Endothelial cell of umbilical vein (primary cell): ENCODE measurements around the gene PAX8. TPM values are rescaled to one million over a fixed set of nuclear protein-coding genes. Genes with fewer than 3 reads are reported as not detected.

Experiments used
- BruUV-seq: library from RNA; stranded (reverse); fragments of 400-500 nt; replicated peaks from 2 replicates; lab custom pipeline; 2021; lab: Mats Ljungman, UMichigan
- CTCF ChIA-PET: fragments of 300-600, 350-600 bp; sonication (Branson Sonifier 250); formaldehyde crosslinking; loops from one replicate; lab custom pipeline; 2021; ENCODE audit warnings: antibody characterized with exemption, inconsistent platforms; lab: Charles Lee
- POLR2A ChIA-PET: fragments of 300-600, 350-600 bp; sonication (Branson Sonifier 250); formaldehyde crosslinking; loops from one replicate; lab custom pipeline; 2021; ENCODE audit warnings: antibody characterized with exemption, inconsistent platforms; lab: Charles Lee
- DNase-seq: peaks from one replicate; pipeline ENCODE4 v3.0.0-alpha.2; 2011; ENCODE audit warnings: low read depth, low spot score
- FAIRE-seq: peaks from 2 replicates; lab custom pipeline; 2011; peaks lifted over from hg19 to GRCh38; lab: Jason Lieb, UNC
- H2AFZ ChIP-seq: 2 replicates; pipeline ENCODE4 v1.6.0; 2012; ENCODE audit warnings: low read depth, low read length, control low read depth, inconsistent platforms
- H3K27ac ChIP-seq: 2 replicates; pipeline ENCODE4 v1.5.1; 2011; ENCODE audit warnings: low read depth, mild to moderate bottlenecking, control low read depth, low read length, moderate library complexity; ENCODE audit not compliant: insufficient read depth
- H3K27me3 ChIP-seq, 2 experiments: 2 replicates each; pipeline versions ENCODE4 v1.6.0 to v1.6.1; 2011; ENCODE audit warnings: low read length in 2 of 2, mixed read lengths in 1 of 2; ENCODE audit not compliant: control insufficient read depth in 2 of 2, insufficient read depth in 2 of 2
- H3K36me3 ChIP-seq, 2 experiments: 2 replicates in 1 of 2; 3 replicates in 1 of 2; pipeline ENCODE4 v1.5.1; 2011; ENCODE audit warnings: low read length in 2 of 2, mild to moderate bottlenecking in 1 of 2, moderate library complexity in 1 of 2; ENCODE audit not compliant: control insufficient read depth in 2 of 2, insufficient read depth in 2 of 2; ENCODE audit errors: extremely low read depth in 1 of 2
- H3K4me1 ChIP-seq: 3 replicates; pipeline ENCODE4 v1.5.1; 2011; ENCODE audit warnings: mild to moderate bottlenecking, low read length; ENCODE audit not compliant: control insufficient read depth, insufficient read depth; ENCODE audit errors: extremely low read depth
- H3K4me2 ChIP-seq: 2 replicates; pipeline ENCODE4 v1.6.1; 2011; ENCODE audit warnings: low read length, control low read depth, mixed read lengths; ENCODE audit not compliant: insufficient read depth
- H3K4me3 ChIP-seq, 3 experiments: fragments of 200-600 bp in 1 of 3; sonication (generic), shearing (Covaris generic) in 1 of 3; replicated peaks in 1 of 3; 2 replicates each; pipeline ENCODE4 v1.5.1; 2011 to 2016; ENCODE audit warnings: control low read depth in 3 of 3, low read length in 3 of 3, mild to moderate bottlenecking in 2 of 3, inconsistent platforms in 1 of 3, low read depth in 1 of 3, moderate library complexity in 1 of 3; ENCODE audit not compliant: insufficient read depth in 1 of 3
- H3K79me2 ChIP-seq: 2 replicates; pipeline ENCODE4 v1.6.0; 2012; ENCODE audit warnings: low read length, inconsistent platforms; ENCODE audit not compliant: control insufficient read depth, insufficient read depth
- H3K9ac ChIP-seq: replicated peaks from 2 replicates; pipeline ENCODE3; 2011; ENCODE audit warnings: low read length, control low read depth; ENCODE audit not compliant: insufficient read depth; ENCODE audit errors: extremely low read depth
- H3K9me1 ChIP-seq: replicated peaks from 3 replicates; pipeline ENCODE4 v1.6.0; 2011; ENCODE audit warnings: mild to moderate bottlenecking, low read length; ENCODE audit not compliant: control insufficient read depth, insufficient read depth; ENCODE audit errors: extremely low read depth
- H3K9me3 ChIP-seq: replicated peaks from 2 replicates; pipeline ENCODE4 v1.5.1; 2012; ENCODE audit warnings: low read length, inconsistent platforms; ENCODE audit not compliant: control insufficient read depth, insufficient read depth
- H4K20me1 ChIP-seq: replicated peaks from 2 replicates; pipeline ENCODE3; 2011; ENCODE audit warnings: mild to moderate bottlenecking, low read length; ENCODE audit not compliant: control insufficient read depth, insufficient read depth; ENCODE audit errors: extremely low read depth
- CTCF ChIP-seq, 2 donors: IDR thresholded peaks; 1 replicate in 1 of 2; 2 replicates in 1 of 2; pipeline ENCODE4 v1.5.1; 2011; ENCODE audit warnings: low read length in 2 of 2, mild to moderate bottlenecking in 2 of 2, moderate library complexity in 2 of 2, control low read depth in 1 of 2, inconsistent platforms in 1 of 2, low read depth in 1 of 2; ENCODE audit not compliant: insufficient read depth in 1 of 2; ENCODE audit errors: extremely low read depth in 1 of 2
- EZH2 ChIP-seq: IDR thresholded peaks from 2 replicates; pipeline ENCODE4 v1.6.1; 2012; ENCODE audit warnings: borderline replicate concordance, low read depth, mild to moderate bottlenecking, moderate library complexity, low read length, inconsistent platforms; ENCODE audit not compliant: severe bottlenecking
- FOS ChIP-seq: IDR thresholded peaks from 2 replicates; pipeline ENCODE4 v1.6.1; 2011; ENCODE audit warnings: mild to moderate bottlenecking, low read length, moderate library complexity, borderline replicate concordance; ENCODE audit not compliant: insufficient read depth
- JUN ChIP-seq: IDR thresholded peaks from 2 replicates; pipeline ENCODE4 v1.6.1; 2011; ENCODE audit warnings: borderline replicate concordance, low read depth; ENCODE audit not compliant: insufficient read length, insufficient read depth
- POLR2A ChIP-seq: IDR thresholded peaks from 2 replicates; pipeline ENCODE4 v1.6.1; 2012; ENCODE audit warnings: low read depth, mild to moderate bottlenecking, control low read depth, low read length
- POLR2AphosphoS5 ChIP-seq: IDR thresholded peaks from 2 replicates; pipeline ENCODE4 v1.6.1; 2012; ENCODE audit warnings: low read depth, mild to moderate bottlenecking, control low read depth, low read length, moderate library complexity; ENCODE audit not compliant: insufficient read depth
- dilution Hi-C: fragments of 300-500 bp; cut with MboI; formaldehyde crosslinking; loops from one replicate; pipeline ENCODE4 v1.15.0; 2019; ENCODE audit warnings: low sequenced_read_pairs; ENCODE audit not compliant: extremely low pct_ligation_motif_present
- intact Hi-C: fragments of 100-400 bp; cut with micrococcal nuclease; formaldehyde crosslinking; loops from one replicate; pipeline ENCODE4 v1.10.0; 2022
- polyA plus RNA-seq, 4 experiments: library from polyadenylated mRNA; depleted of rRNA in 3 of 4; stranded (reverse) in 3 of 4; unstranded in 1 of 4; fragments of >200 nt; gene quantifications; 2 replicates each; pipeline versions ENCODE4 v1.2.1 to v1.2.3, GENCODE V29; 2011 to 2012; ENCODE audit warnings: missing spikeins in 1 of 4
- total RNA-seq: library from RNA; stranded (reverse); gene quantifications from 2 replicates; pipeline ENCODE4 v1.2.3, GENCODE V29; 2021
- TF ChIP-seq, protein P1 (sequence below): IDR thresholded peaks from 2 replicates; pipeline ENCODE4 v1.6.1; 2011; ENCODE audit not compliant: insufficient read depth, insufficient read length

The PAX8 gene
- total and polyA plus RNA-seq, 2 donors (not counting 3 experiments of a cell fraction or from before 2014, with no cell fraction given): 0.22 to 0.62 TPM

GRCh38 chr2:113171334-113172075 lies 107.2 kb downstream of the PAX8 start:
- Histone ChIP-seq H3K4me3 (no peak overlapping the region), H3K9ac (no peak overlapping the region), H3K27me3 (peaks cover 0 to 11% of the 10 kb centered on the region in 2 experiments), H3K9me3 (no peaks in the 10 kb centered on the region), H3K79me2 (no peaks in the 10 kb centered on the region), H3K4me1 (no peaks in the 10 kb centered on the region), H3K4me2 (no peak overlapping the region), H3K36me3 (no peaks in the 10 kb centered on the region), H3K9me1 (no peaks in the 10 kb centered on the region), H3K27ac (no peak overlapping the region), H2AFZ (no peak overlapping the region), H4K20me1 (no peaks in the 10 kb centered on the region)
- FAIRE-seq: no peak
- dilution Hi-C loops (no loop called here), intact Hi-C loops (no loop called here)
- no peak for TF ChIP-seq EZH2
- no peak for TF ChIP-seq JUN
- TF ChIP-seq FOS: no peak
- no peak for TF ChIP-seq POLR2A
- no peak for TF ChIP-seq POLR2AphosphoS5
- no peak for TF ChIP-seq CTCF (IDR thresholded peaks at IDR 0.05; ENCODE audit: extremely low read depth in 1 of 2, insufficient read depth in 1 of 2, low read depth in 1 of 2, low read length in 2 of 2)
- TF ChIP-seq, protein P1, sequence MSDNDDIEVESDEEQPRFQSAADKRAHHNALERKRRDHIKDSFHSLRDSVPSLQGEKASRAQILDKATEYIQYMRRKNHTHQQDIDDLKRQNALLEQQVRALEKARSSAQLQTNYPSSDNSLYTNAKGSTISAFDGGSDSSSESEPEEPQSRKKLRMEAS: no peak
- ChIA-PET CTCF (interaction anchor here (1.0 to 1.4 kb wide), 2 partner anchors 27 to 33 kb away, joined by 3 to 6 read pairs; no protein-coding TSS in a partner anchor), POLR2A (interaction anchor here (0.6 kb wide), 1 partner anchor 68 kb away, joined by 4 read pairs; no protein-coding TSS in a partner anchor)
- no peak for DNase-seq
- no TSS peak for BruUV-seq
